NCI-H1436 treated with DMSO at 0.1 percent for 48 hours (cell line): ENCODE results near the gene FAM111A.

ENCODE experiments used
- DNase-seq: peaks from one replicate; lab custom pipeline; 2025; lab: John Stamatoyannopoulos, UW

The FAM111A gene

DNA sequence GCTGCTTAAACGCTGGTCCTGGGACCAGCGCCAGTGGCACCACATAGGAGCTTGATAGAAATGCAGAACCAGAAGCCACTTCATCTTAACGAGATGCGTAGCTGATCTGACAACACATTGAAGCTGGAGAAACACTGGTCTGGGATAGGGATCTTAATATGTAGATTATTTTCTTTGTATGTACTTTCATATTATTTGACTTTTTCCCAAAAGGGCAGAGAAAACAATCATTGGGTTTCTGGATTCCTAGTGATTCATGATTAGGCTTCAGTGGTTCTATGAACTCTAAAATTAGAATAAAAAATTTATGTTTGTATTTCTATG lies 57.7 kb downstream of the FAM111A start:
- DNase-seq = no peak

DNA sequence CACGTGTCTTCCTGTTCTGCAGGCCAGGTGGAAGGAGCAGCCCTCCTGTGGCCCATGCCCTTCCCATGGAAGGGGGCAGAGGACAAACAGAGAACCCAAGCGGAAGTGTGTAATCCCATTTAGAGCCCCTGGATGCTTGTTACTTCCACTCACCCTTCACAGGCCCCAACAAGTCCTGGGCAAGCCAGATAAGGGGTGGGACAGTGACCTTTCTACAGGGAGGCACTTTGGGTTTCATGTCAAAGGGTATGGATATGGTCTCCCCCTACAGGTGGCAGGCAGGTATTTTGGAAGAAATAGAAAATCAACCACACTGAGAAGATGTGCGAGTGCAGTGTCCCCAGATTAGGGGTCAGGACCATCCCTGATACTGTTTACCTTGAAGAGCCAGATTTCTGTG lies 58.7 kb downstream of the FAM111A start:
- DNase-seq = no peak
